Coronary artery (tissue), 2 donors: ENCODE data around the gene GRIA1.
"Not testable (repeated sequence)": the region's sequence is repeated elsewhere in the genome, so short reads cannot be mapped to it uniquely, and the experiment has no call there.

Experiments used
- DNase-seq: peaks from one replicate; pipeline ENCODE4 v3.0.0-alpha.2; 2017; ENCODE audit warnings: low spot score
- H3K27ac ChIP-seq, 2 donors: fragments of 200-600 bp; sonication (generic); one replicate each; pipeline ENCODE4 v1.5.1; 2016 to 2019
- H3K4me3 ChIP-seq: fragments of 200-600 bp; sonication (generic); 2 replicates; pipeline ENCODE4 v1.5.1; 2016; ENCODE audit warnings: mild to moderate bottlenecking, moderate library complexity
- CTCF ChIP-seq: fragments of 200-600 bp; sonication (generic); IDR thresholded peaks from one replicate; pipeline ENCODE4 v1.5.1; 2019; ENCODE audit warnings: antibody characterized with exemption

Gene GRIA1

GRCh38 chr5:153713943-153714342 is 223.5 kb downstream of the GRIA1 start:
- Histone ChIP-seq H3K4me3 (no peak overlapping the region), H3K27ac (no peak overlapping the region)
- no peak for DNase-seq
- no peak for TF ChIP-seq CTCF

- TF ChIP-seq CTCF, result no peak
- H3K4me3 ChIP-seq, result no peak overlapping the region
- no peak overlapping the region for H3K27ac ChIP-seq
- no peak for DNase-seq
Observed at GRCh38 chr5:153714798-153715197, 224.3 kb downstream of the GRIA1 start.

GRCh38 chr5:153717287-153717686 is 226.8 kb downstream of the GRIA1 start:
- no peak for DNase-seq
- no peak for TF ChIP-seq CTCF
- H3K27ac ChIP-seq, result no peak overlapping the region
- H3K4me3 ChIP-seq, result no peak overlapping the region

- TF ChIP-seq CTCF, result no peak
- no peak for DNase-seq
- Histone ChIP-seq H3K27ac (no peak overlapping the region), H3K4me3 (no peak overlapping the region)
Observed at GRCh38 chr5:153718713-153719112, 228.2 kb downstream of the GRIA1 start.

- no peak overlapping the region for H3K4me3 ChIP-seq
- TF ChIP-seq CTCF, result no peak
- H3K27ac ChIP-seq, result no peak overlapping the region
- DNase-seq, result no peak
Observed at GRCh38 chr5:153719324-153719723, 228.9 kb downstream of the GRIA1 start.

GRCh38 chr5:153723022-153723610 is 232.6 kb downstream of the GRIA1 start:
- DNase-seq, H3K4me3 ChIP-seq, H3K27ac ChIP-seq: not testable (repeated sequence)

GRCh38 chr5:153742060-153742459 is 251.6 kb downstream of the GRIA1 start:
- H3K27ac ChIP-seq, result no peak overlapping the region
- H3K4me3 ChIP-seq, result no peak overlapping the region
- no peak for DNase-seq
- no peak for TF ChIP-seq CTCF

GRCh38 chr5:153744751-153745150 is 254.3 kb downstream of the GRIA1 start:
- TF ChIP-seq CTCF, result no peak
- Histone ChIP-seq H3K27ac (no peak overlapping the region), H3K4me3 (no peak overlapping the region)
- no peak for DNase-seq
